Stomach smooth muscle (tissue), 2 donors: ENCODE measurements around the gene CDK3.

Experiments
- H3K27ac ChIP-seq: one replicate; pipeline ENCODE4 v1.7.0; 2013; ENCODE audit warnings: mild to moderate bottlenecking, low read length, inconsistent platforms
- H3K27me3 ChIP-seq, 2 donors: one replicate each; pipeline ENCODE4 v1.7.0; 2013; ENCODE audit warnings: low read length in 2 of 2; ENCODE audit not compliant: insufficient read depth in 2 of 2, control insufficient read depth in 1 of 2
- H3K36me3 ChIP-seq, 2 donors: one replicate each; pipeline ENCODE4 v1.7.0; 2013; ENCODE audit warnings: low read length in 2 of 2; ENCODE audit not compliant: control insufficient read depth in 2 of 2, insufficient read depth in 2 of 2
- H3K4me1 ChIP-seq: one replicate; pipeline ENCODE4 v1.7.0; 2013; ENCODE audit warnings: low read length; ENCODE audit not compliant: control insufficient read depth, insufficient read depth
- H3K4me3 ChIP-seq, 2 donors: one replicate each; pipeline ENCODE4 v1.7.0; 2013; ENCODE audit warnings: low read length in 2 of 2
- H3K9ac ChIP-seq, 2 donors: one replicate each; pipeline ENCODE4 v1.7.0; 2013; ENCODE audit warnings: low read length in 2 of 2, mild to moderate bottlenecking in 1 of 2
- H3K9me3 ChIP-seq, 2 donors: one replicate each; pipeline ENCODE4 v1.7.0; 2013; ENCODE audit warnings: low read length in 2 of 2; ENCODE audit not compliant: control insufficient read depth in 2 of 2
- donor health status: healthy.
- donor health status: Pancreatic carcinoma.

CDK3 gene

DNA sequence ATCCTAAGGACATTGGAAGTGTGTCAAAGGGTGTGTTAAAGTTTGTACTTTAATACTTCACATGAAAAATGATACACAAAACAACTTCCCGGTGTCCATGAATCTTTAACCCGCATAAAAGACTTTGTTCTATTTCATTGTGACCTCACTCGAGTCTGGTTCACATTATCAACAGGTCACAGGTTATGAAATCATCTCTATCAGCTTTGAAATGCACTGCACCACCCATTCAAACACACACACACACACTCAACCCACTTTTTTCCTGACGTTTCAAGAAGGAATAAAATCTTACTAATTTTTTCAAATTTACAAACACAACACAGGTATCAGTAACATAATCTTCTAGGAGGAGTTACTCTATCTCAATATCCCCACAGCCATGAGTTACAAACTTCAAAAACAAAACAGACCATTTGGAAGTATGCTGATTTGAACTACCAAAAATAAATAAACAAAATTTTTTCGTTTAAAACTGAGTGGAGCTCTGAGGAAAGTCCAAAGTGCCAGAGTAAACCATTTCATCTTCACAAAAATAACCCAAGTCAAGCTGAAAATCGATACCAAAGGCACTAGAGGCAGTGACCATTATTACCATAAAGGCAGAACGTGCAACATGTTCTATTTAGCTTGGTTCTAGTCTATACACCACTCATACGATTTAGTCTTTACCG lies 24.3 kb upstream of the CDK3 start:
- Histone ChIP-seq H3K4me1 (peaks cover 14% of the 10 kb centered on the region), H3K36me3 (peaks cover 0 to 4% of the 10 kb centered on the region in 2 donors), H3K9ac (no peak overlapping the region), H3K27me3 (no peaks in the 10 kb centered on the region), H3K27ac (no peak overlapping the region), H3K4me3 (no peak overlapping the region), H3K9me3 (no peaks in the 10 kb centered on the region)

- H3K27ac ChIP-seq = peak within 1 kb of the TSS; percentile 99
- H3K9ac ChIP-seq = peak within 1 kb of the TSS; percentile 96 to 100
- H3K4me1 ChIP-seq = peaks cover 14% of the 10 kb centered on the region
- no peaks in the 10 kb centered on the region for H3K27me3 ChIP-seq
- H3K9me3 ChIP-seq = no peaks in the 10 kb centered on the region
- peak within 1 kb of the TSS; percentile 96 to 98 for H3K4me3 ChIP-seq
- H3K36me3 ChIP-seq = no peaks in the 10 kb centered on the region
Measured at GRCh38 chr17:75978938-75979704, 21.5 kb upstream of the CDK3 start, which contains the start of the genes ACOX1 and TEN1. Gene ACOX1, minus strand, starts transcription at chr17:75979166. Its CDS starts 93 bp downstream, at chr17:75979073. Gene TEN1, plus strand, starts transcription at chr17:75979240. Its CDS starts 6,953 bp downstream, at chr17:75986193.

DNA sequence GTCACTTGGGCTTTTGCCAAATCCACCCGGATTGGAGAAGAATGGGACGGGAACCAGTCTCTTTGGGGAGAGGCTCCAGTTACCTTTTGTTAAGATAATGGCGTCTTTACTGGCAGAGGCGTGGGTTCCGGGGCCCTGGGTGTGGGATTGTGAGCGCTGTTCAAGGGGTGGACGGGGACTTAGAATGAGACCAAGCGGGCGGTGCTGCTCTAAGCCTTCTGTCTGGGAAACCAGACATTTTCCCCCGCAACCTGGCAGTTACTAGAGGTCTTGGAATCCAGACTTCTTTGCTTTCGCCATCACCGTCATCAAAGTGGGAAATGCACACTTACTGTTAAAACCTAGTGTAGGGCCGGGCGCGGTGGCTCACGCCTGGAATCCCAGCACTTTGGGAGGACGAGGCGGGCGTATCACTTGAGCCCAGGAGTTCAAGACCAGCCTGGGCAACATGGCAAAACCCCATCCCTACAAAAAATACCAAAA lies 20.9 kb upstream of the CDK3 start:
- Histone ChIP-seq H3K9ac (peak overlapping the region; percentile 96 to 100), H3K36me3 (no peaks in the 10 kb centered on the region), H3K9me3 (no peaks in the 10 kb centered on the region), H3K27me3 (no peaks in the 10 kb centered on the region), H3K27ac (peak overlapping the region; percentile 99), H3K4me1 (peaks cover 14% of the 10 kb centered on the region), H3K4me3 (peak overlapping the region; percentile 65 to 96)

DNA sequence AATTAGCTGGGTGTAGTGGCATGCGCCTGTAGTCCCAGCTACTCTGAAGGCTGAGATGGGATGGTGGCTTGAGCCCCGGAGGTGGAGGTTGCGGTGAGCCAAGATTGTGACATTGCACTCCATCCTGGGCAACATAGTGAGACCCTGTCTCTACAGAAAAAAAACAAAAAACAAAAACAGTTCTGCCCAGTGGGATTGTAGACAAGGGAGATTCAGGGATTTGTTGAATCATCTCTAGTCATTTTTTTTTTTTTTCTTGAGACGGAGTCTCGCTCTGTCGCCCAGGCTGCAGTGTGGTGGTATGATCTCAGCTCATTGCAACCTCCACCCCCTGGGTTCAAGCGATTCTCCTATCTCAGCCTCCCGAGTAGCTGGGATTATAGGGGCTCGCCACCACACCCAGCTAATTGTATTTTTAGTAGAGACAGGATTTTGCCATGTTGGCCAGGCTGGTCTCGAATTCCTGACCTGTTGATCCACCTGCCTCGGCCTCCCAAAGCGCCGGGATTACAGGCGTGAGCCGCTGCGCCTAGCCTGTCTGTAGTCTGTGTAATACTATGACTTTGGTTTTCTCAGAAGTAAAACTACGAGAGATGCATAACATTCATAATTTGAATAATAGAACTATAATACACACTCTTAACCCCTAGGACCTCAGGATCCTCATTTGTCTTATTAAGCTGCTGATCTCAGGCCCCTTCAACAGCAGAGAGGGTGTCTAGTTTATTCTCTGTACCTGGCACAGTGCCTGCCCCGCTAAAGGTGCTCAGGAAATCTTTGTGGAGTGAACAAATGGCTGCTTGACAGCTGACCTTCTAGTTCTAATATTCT lies 20.3 kb upstream of the CDK3 start:
- peaks cover 14% of the 10 kb centered on the region for H3K4me1 ChIP-seq

DNA sequence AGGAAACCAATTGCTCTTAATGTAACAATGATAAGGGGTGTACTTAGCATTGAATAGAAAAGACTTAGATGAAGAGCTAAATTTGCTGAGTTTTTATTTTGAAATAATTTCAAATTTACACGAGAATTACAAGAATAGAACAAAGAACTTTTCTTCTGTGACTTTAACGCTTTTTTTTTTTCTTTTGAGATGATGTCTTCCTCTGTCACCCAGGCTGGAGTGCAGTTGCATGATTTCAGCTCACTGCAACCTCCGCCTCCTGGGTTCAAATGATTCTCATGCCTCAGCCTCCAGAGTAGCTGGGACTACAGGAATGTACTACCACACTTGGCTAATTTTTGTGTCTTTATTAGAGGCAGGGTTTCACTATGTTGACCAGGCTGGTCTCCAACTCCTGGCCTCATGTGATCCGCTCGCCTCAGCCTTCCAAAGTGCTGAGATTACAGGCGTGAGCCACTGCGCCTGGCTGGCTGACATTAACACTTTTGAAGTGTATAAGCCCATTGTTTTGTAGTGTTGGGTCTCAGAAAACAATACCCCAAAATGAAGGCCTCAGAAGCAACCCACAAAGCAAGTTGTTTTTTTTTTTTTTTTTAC lies 19.5 kb upstream of the CDK3 start:
- Histone ChIP-seq H3K27me3 (no peaks in the 10 kb centered on the region), H3K9ac (no peak overlapping the region), H3K36me3 (no peaks in the 10 kb centered on the region), H3K4me1 (peaks cover 14% of the 10 kb centered on the region), H3K27ac (no peak overlapping the region), H3K4me3 (no peak overlapping the region), H3K9me3 (no peaks in the 10 kb centered on the region)

More for the DNA sequence above, 20.3 kb upstream of the CDK3 start:
- H3K9me3 ChIP-seq = no peaks in the 10 kb centered on the region
- H3K36me3 ChIP-seq = no peaks in the 10 kb centered on the region
- H3K4me3 ChIP-seq = peak overlapping the region; percentile 65 to 96
- no peaks in the 10 kb centered on the region for H3K27me3 ChIP-seq
- peak overlapping the region; percentile 99 for H3K27ac ChIP-seq
- peak overlapping the region; percentile 96 to 100 for H3K9ac ChIP-seq

DNA sequence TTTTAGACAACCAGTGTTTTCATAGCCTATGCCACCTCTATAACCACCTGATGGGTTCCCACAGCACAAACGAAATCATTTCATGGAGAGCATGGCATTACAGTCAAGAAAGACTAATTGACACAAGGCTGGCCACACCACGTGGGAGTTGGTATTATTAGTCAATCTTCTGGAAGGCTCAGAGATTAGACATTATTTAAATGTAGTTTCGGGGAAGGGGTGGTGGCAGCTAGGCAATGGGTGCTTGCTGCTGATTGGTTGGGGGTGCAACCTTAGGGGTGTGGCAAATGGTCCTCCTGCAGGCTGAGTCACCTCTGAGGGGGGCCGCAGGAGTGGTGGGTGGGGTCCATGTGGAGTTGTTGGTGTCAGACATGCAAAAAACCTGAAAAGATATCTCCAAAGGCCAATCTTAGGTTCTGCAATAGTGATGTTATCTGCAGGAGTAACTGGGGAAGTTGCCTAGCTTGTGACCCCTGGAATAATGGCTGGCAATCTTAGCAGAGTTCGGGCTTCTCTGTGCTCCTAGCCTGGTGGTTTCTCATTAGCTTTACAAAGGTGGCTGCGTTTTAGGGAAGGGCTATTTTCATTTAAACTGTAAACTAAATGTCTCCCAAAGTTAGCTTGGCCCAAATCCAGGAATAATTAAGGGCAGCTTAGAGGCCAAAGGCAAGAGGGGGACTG lies 17.0 kb upstream of the CDK3 start:
- Histone ChIP-seq H3K27me3 (no peaks in the 10 kb centered on the region), H3K36me3 (no peaks in the 10 kb centered on the region), H3K4me3 (no peak overlapping the region), H3K9me3 (no peaks in the 10 kb centered on the region), H3K4me1 (peaks cover 9% of the 10 kb centered on the region), H3K9ac (no peak overlapping the region), H3K27ac (no peak overlapping the region)

DNA sequence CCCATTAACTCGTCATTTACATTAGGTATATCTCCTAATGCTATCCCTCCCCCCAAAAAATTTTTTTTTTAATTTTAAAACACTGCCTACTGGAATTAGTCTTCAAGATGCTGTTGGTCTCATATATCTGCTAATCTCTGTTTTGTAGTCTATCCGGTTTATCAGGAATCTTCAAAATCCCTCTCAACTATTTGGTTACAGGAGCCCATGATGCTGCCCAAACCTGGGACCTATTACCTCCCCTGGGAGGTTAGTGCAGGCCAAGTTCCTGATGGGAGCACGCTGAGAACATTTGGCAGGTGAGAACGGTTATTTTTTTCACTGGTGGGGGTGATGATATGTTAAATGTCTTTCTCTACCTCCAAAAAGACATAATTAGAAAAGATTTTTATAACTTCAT lies 14.7 kb upstream of the CDK3 start:
- H3K27ac ChIP-seq = no peak overlapping the region
- H3K4me1 ChIP-seq = no peaks in the 10 kb centered on the region
- no peaks in the 10 kb centered on the region for H3K27me3 ChIP-seq
- no peaks in the 10 kb centered on the region for H3K9me3 ChIP-seq
- H3K9ac ChIP-seq = no peak overlapping the region
- no peaks in the 10 kb centered on the region for H3K36me3 ChIP-seq
- H3K4me3 ChIP-seq = no peak overlapping the region

GRCh38 chr17:75987041-75987440 lies 13.6 kb upstream of the CDK3 start:
- no peak overlapping the region for H3K27ac ChIP-seq
- no peaks in the 10 kb centered on the region for H3K27me3 ChIP-seq
- no peak overlapping the region for H3K4me3 ChIP-seq
- peaks cover 0 to 2% of the 10 kb centered on the region in 2 donors for H3K36me3 ChIP-seq
- no peaks in the 10 kb centered on the region for H3K4me1 ChIP-seq
- no peak overlapping the region for H3K9ac ChIP-seq
- H3K9me3 ChIP-seq = no peaks in the 10 kb centered on the region

DNA sequence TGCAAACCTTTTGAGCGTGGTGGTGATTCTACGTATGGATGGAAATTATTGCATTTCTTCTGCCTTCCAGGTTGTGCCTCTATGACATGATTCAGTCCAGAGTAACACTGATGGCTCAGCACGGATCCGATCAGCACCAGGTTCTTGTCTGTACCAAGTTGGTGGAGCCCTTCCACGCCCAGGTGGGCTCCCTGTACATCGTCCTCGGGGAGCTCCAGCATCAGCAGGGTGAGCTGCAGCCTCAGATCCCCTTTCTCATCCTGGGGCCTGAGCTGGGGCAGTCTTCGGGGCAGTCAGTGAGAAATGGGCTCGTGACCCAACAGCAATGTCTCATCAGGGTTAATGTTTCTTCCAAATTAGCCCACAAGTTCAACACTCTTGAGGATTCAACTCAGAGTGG lies 9.3 kb upstream of the CDK3 start:
- Histone ChIP-seq H3K9me3 (no peaks in the 10 kb centered on the region), H3K4me3 (no peak overlapping the region), H3K9ac (no peak overlapping the region), H3K27ac (no peak overlapping the region), H3K36me3 (peaks cover 0 to 5% of the 10 kb centered on the region in 2 donors), H3K4me1 (no peaks in the 10 kb centered on the region), H3K27me3 (no peaks in the 10 kb centered on the region)
